Upper lobe of left lung (tissue), 4 donors: ENCODE results near the gene OR1E1.

Experiments used
- CTCF ChIP-seq, 6 experiments: fragments of 450-650 bp in 4 of 6; fragments of 200-600 bp in 2 of 6; sonication (generic) in 2 of 6; IDR thresholded peaks; one replicate each; pipeline ENCODE4 v1.5.1; 2016 to 2019; ENCODE audit warnings: antibody characterized with exemption in 6 of 6
- EP300 ChIP-seq, 4 donors: sonication (generic); formaldehyde crosslinking; IDR thresholded peaks; one replicate each; pipeline ENCODE4 v1.5.1; 2017; ENCODE audit warnings: antibody characterized with exemption in 4 of 4, control low read depth in 2 of 4
- POLR2A ChIP-seq, 4 donors: fragments of 450-650 bp; IDR thresholded peaks; one replicate each; pipeline ENCODE4 v1.5.1; 2016 to 2017; ENCODE audit warnings: antibody characterized with exemption in 4 of 4, mild to moderate bottlenecking in 2 of 4
- POLR2AphosphoS5 ChIP-seq, 2 donors: sonication (generic); formaldehyde crosslinking; IDR thresholded peaks; one replicate each; pipeline ENCODE4 v1.5.1; 2017; ENCODE audit warnings: antibody characterized with exemption in 2 of 2

- TF ChIP-seq CTCF (IDR thresholded peaks at IDR 0.05) = no peak
- TF ChIP-seq POLR2AphosphoS5 (IDR thresholded peaks at IDR 0.05) = no peak
- TF ChIP-seq EP300 (IDR thresholded peaks at IDR 0.05) = no peak
- TF ChIP-seq POLR2A (IDR thresholded peaks at IDR 0.05) = no peak
These were observed 19.9 kb downstream of the OR1E1 start for GRCh38 chr17:3378321-3378720.
